ENCODE measurements around the gene CD80. TPM values are rescaled to one million over a fixed set of nuclear protein-coding genes. Genes with fewer than 3 reads are reported as not detected.
"Not testable (repeated sequence)": the region's sequence is repeated elsewhere in the genome, so short reads cannot be mapped to it uniquely, and the experiment has no call there.

The CD80 gene
- total RNA-seq, 1 experiment from 2014 or later = not detected

GRCh38 chr3:119571688-119572087 lies 12.3 kb upstream of the CD80 start:
- peaks cover 5% of the 10 kb centered on the region for H3K4me1 Mint-ChIP-seq (ENCODE audit: insufficient read depth, unreplicated experiment)
- H3K36me3 Mint-ChIP-seq (ENCODE audit: insufficient read depth, unreplicated experiment) = no peaks in the 10 kb centered on the region
- intact Hi-C loops (cut with micrococcal nuclease) = no loop called here
- POLR2A ChIA-PET = no interaction called here
- H3K4me3 Mint-ChIP-seq (ENCODE audit: unreplicated experiment) = no peak overlapping the region
- no peaks in the 10 kb centered on the region for H3K9me3 Mint-ChIP-seq (ENCODE audit: unreplicated experiment)
- no peak for TF ChIP-seq CTCF (IDR thresholded peaks at IDR 0.05; ENCODE audit: unreplicated experiment)
- H3K27ac Mint-ChIP-seq (ENCODE audit: low read depth, unreplicated experiment) = no peak overlapping the region
- peaks cover 30% of the 10 kb centered on the region for H3K27me3 Mint-ChIP-seq (ENCODE audit: insufficient read depth, unreplicated experiment)
- no peak for DNase-seq (ENCODE audit: unreplicated experiment)
- no TSS peak for BruUV-seq (replicated peaks)
- CTCF ChIA-PET = no interaction called here

GRCh38 chr3:119571230-119571629 lies 11.8 kb upstream of the CD80 start:
- Mint-ChIP-seq H3K9me3 (ENCODE audit: unreplicated experiment) (no peaks in the 10 kb centered on the region), H3K36me3 (ENCODE audit: insufficient read depth, unreplicated experiment) (no peaks in the 10 kb centered on the region), H3K27me3 (ENCODE audit: insufficient read depth, unreplicated experiment) (peaks cover 34% of the 10 kb centered on the region), H3K27ac (ENCODE audit: low read depth, unreplicated experiment) (no peak overlapping the region), H3K4me1 (ENCODE audit: insufficient read depth, unreplicated experiment) (peaks cover 5% of the 10 kb centered on the region), H3K4me3 (ENCODE audit: unreplicated experiment) (no peak overlapping the region)
- BruUV-seq (replicated peaks) = no TSS peak
- intact Hi-C loops (cut with micrococcal nuclease) = no loop called here
- no peak for TF ChIP-seq CTCF (IDR thresholded peaks at IDR 0.05; ENCODE audit: unreplicated experiment)
- ChIA-PET POLR2A (no interaction called here), CTCF (no interaction called here)
- no peak for DNase-seq (ENCODE audit: unreplicated experiment)

- intact Hi-C loops (cut with micrococcal nuclease) = no loop called here
- CTCF ChIA-PET = no interaction called here
- peaks cover 35% of the 10 kb centered on the region for H3K27me3 Mint-ChIP-seq (ENCODE audit: insufficient read depth, unreplicated experiment)
Observed at GRCh38 chr3:119570229-119570628, 10.8 kb upstream of the CD80 start.

GRCh38 chr3:119569156-119569555 lies 9.7 kb upstream of the CD80 start:
- no peak for DNase-seq (ENCODE audit: unreplicated experiment)
- Mint-ChIP-seq H3K4me1 (ENCODE audit: insufficient read depth, unreplicated experiment) (peaks cover 5% of the 10 kb centered on the region), H3K4me3 (ENCODE audit: unreplicated experiment) (no peak overlapping the region), H3K27me3 (ENCODE audit: insufficient read depth, unreplicated experiment) (peaks cover 35% of the 10 kb centered on the region), H3K9me3 (ENCODE audit: unreplicated experiment) (no peaks in the 10 kb centered on the region), H3K27ac (ENCODE audit: low read depth, unreplicated experiment) (no peak overlapping the region), H3K36me3 (ENCODE audit: insufficient read depth, unreplicated experiment) (no peaks in the 10 kb centered on the region)
- intact Hi-C loops (cut with micrococcal nuclease) = no loop called here
- BruUV-seq (replicated peaks) = no TSS peak
- no peak for TF ChIP-seq CTCF (IDR thresholded peaks at IDR 0.05; ENCODE audit: unreplicated experiment)
- POLR2A ChIA-PET = no interaction called here
- CTCF ChIA-PET = no interaction called here

More at GRCh38 chr3:119570229-119570628, 10.8 kb upstream of the CD80 start:
- Mint-ChIP-seq H3K4me3 (ENCODE audit: unreplicated experiment) (no peak overlapping the region), H3K27ac (ENCODE audit: low read depth, unreplicated experiment) (no peak overlapping the region), H3K36me3 (ENCODE audit: insufficient read depth, unreplicated experiment) (no peaks in the 10 kb centered on the region), H3K9me3 (ENCODE audit: unreplicated experiment) (no peaks in the 10 kb centered on the region), H3K4me1 (ENCODE audit: insufficient read depth, unreplicated experiment) (peaks cover 5% of the 10 kb centered on the region)
- BruUV-seq (replicated peaks) = no TSS peak
- TF ChIP-seq CTCF (IDR thresholded peaks at IDR 0.05; ENCODE audit: unreplicated experiment) = no peak
- DNase-seq (ENCODE audit: unreplicated experiment) = no peak
- POLR2A ChIA-PET = no interaction called here

- peaks cover 22% of the 10 kb centered on the region for H3K27me3 Mint-ChIP-seq (ENCODE audit: insufficient read depth, unreplicated experiment)
- H3K4me3 Mint-ChIP-seq (ENCODE audit: unreplicated experiment); CTCF ChIA-PET; DNase-seq (ENCODE audit: unreplicated experiment); H3K36me3 Mint-ChIP-seq (ENCODE audit: insufficient read depth, unreplicated experiment); intact Hi-C loops (cut with micrococcal nuclease); H3K9me3 Mint-ChIP-seq (ENCODE audit: unreplicated experiment); H3K27ac Mint-ChIP-seq (ENCODE audit: low read depth, unreplicated experiment); POLR2A ChIA-PET; BruUV-seq (replicated peaks); H3K4me1 Mint-ChIP-seq (ENCODE audit: insufficient read depth, unreplicated experiment): not testable (repeated sequence)
Observed at GRCh38 chr3:119563334-119563733, 3.9 kb upstream of the CD80 start.

All from MCF 10A (cell line).